ENCODE results near the gene LAMA4. TPM values are rescaled to one million over a fixed set of nuclear protein-coding genes. Genes with fewer than 3 reads are reported as not detected.

The LAMA4 gene
- total and polyA plus RNA-seq, 4 donors, result 28.4 to 261 (median 79.8) TPM

GRCh38 chr6:112193535-112194051 lies 60.8 kb downstream of the LAMA4 start:
- no peak for DNase-seq
- Histone ChIP-seq H3K4me1 (ENCODE audit: control insufficient read depth in 5 of 5, insufficient read depth in 5 of 5, low read length in 5 of 5) (peaks cover 0 to 18% (median 0%) of the 10 kb centered on the region in 5 donors), H3K9ac (ENCODE audit: insufficient read depth in 1 of 2, low read length in 2 of 2) (no peak overlapping the region), H3K27ac (ENCODE audit: low read depth in 1 of 2, low read length in 1 of 2) (no peak overlapping the region), H3K36me3 (ENCODE audit: control insufficient read depth in 4 of 4, insufficient read depth in 4 of 4, low read length in 4 of 4) (peaks cover 4 to 53% (median 11%) of the 10 kb centered on the region in 4 donors), H3K27me3 (ENCODE audit: control insufficient read depth in 3 of 3, insufficient read depth in 3 of 3, low read length in 2 of 3) (no peaks in the 10 kb centered on the region), H3K4me3 (no peak overlapping the region), H3K9me3 (ENCODE audit: control insufficient read depth in 4 of 4, insufficient read depth in 3 of 4, low read length in 3 of 4) (no peaks in the 10 kb centered on the region)
- no peak for ATAC-seq (ENCODE audit: insufficient read depth, low FRiP score)
- TF ChIP-seq, protein P1, sequence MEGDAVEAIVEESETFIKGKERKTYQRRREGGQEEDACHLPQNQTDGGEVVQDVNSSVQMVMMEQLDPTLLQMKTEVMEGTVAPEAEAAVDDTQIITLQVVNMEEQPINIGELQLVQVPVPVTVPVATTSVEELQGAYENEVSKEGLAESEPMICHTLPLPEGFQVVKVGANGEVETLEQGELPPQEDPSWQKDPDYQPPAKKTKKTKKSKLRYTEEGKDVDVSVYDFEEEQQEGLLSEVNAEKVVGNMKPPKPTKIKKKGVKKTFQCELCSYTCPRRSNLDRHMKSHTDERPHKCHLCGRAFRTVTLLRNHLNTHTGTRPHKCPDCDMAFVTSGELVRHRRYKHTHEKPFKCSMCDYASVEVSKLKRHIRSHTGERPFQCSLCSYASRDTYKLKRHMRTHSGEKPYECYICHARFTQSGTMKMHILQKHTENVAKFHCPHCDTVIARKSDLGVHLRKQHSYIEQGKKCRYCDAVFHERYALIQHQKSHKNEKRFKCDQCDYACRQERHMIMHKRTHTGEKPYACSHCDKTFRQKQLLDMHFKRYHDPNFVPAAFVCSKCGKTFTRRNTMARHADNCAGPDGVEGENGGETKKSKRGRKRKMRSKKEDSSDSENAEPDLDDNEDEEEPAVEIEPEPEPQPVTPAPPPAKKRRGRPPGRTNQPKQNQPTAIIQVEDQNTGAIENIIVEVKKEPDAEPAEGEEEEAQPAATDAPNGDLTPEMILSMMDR (IDR thresholded peaks at IDR 0.05; ENCODE audit: control extremely low read depth, extremely low read depth), result no peak
- 81 to 94% methylated on average over 1 of the region's 1 CpG for WGBS, 2 donors

- H3K27me3 ChIP-seq (ENCODE audit: control insufficient read depth in 3 of 3, insufficient read depth in 3 of 3, low read length in 2 of 3), result no peaks in the 10 kb centered on the region
- peaks cover 0 to 18% (median 0%) of the 10 kb centered on the region in 5 donors for H3K4me1 ChIP-seq (ENCODE audit: control insufficient read depth in 5 of 5, insufficient read depth in 5 of 5, low read length in 5 of 5)
- H3K9ac ChIP-seq (ENCODE audit: insufficient read depth in 1 of 2, low read length in 2 of 2), result no peak overlapping the region
- peaks cover 4 to 52% (median 11%) of the 10 kb centered on the region in 4 donors for H3K36me3 ChIP-seq (ENCODE audit: control insufficient read depth in 4 of 4, insufficient read depth in 4 of 4, low read length in 4 of 4)
- no peak overlapping the region for H3K4me3 ChIP-seq
- TF ChIP-seq, protein P1 (IDR thresholded peaks at IDR 0.05; ENCODE audit: control extremely low read depth, extremely low read depth), result no peak
- no peak for ATAC-seq (ENCODE audit: insufficient read depth, low FRiP score)
- H3K9me3 ChIP-seq (ENCODE audit: control insufficient read depth in 4 of 4, insufficient read depth in 3 of 4, low read length in 3 of 4), result no peaks in the 10 kb centered on the region
- DNase-seq, result no peak
- no peak overlapping the region for H3K27ac ChIP-seq (ENCODE audit: low read depth in 1 of 2, low read length in 1 of 2)
Observed at GRCh38 chr6:112193117-112193516, 61.2 kb downstream of the LAMA4 start.

GRCh38 chr6:112191509-112192020 lies 62.8 kb downstream of the LAMA4 start:
- no peak overlapping the region for H3K9ac ChIP-seq (ENCODE audit: insufficient read depth in 1 of 2, low read length in 2 of 2)
- WGBS, 2 donors, result 89% methylated on average over 7 of the region's 7 CpGs

More at GRCh38 chr6:112191509-112192020, 62.8 kb downstream of the LAMA4 start:
- DNase-seq (no peak), ATAC-seq (ENCODE audit: insufficient read depth, low FRiP score) (no peak)
- TF ChIP-seq, protein P1 (IDR thresholded peaks at IDR 0.05; ENCODE audit: control extremely low read depth, extremely low read depth), result no peak
- H3K4me1 ChIP-seq (ENCODE audit: control insufficient read depth in 5 of 5, insufficient read depth in 5 of 5, low read length in 5 of 5), result peaks cover 0 to 18% (median 0%) of the 10 kb centered on the region in 5 donors
- no peaks in the 10 kb centered on the region for H3K27me3 ChIP-seq (ENCODE audit: control insufficient read depth in 3 of 3, insufficient read depth in 3 of 3, low read length in 2 of 3)
- no peak overlapping the region for H3K27ac ChIP-seq (ENCODE audit: low read depth in 1 of 2, low read length in 1 of 2)
- no peak overlapping the region for H3K4me3 ChIP-seq
- no peaks in the 10 kb centered on the region for H3K9me3 ChIP-seq (ENCODE audit: control insufficient read depth in 4 of 4, insufficient read depth in 3 of 4, low read length in 3 of 4)
- peaks cover 3 to 67% (median 17%) of the 10 kb centered on the region in 4 donors for H3K36me3 ChIP-seq (ENCODE audit: control insufficient read depth in 4 of 4, insufficient read depth in 4 of 4, low read length in 4 of 4)

Measured in lung (tissue), 12 donors.